Stimulated activated CD4-positive, alpha-beta T cell treated with anti-CD3 and anti-CD28 coated beads, Interleukin-12 subunit alpha, Interleukin-12 subunit beta, amount 100 ng/mL, for 48 hours (primary cell): Measurements from ENCODE around the gene TEX50.
"Not testable (repeated sequence)": the region's sequence is repeated elsewhere in the genome, so short reads cannot be mapped to it uniquely, and the experiment has no call there.

Experiments used
- DNase-seq, 3 donors: peaks; one replicate each; pipeline ENCODE4 v3.0.0-alpha.2; 2020; ENCODE audit warnings: low read depth in 2 of 3, low spot score in 1 of 3

TEX50 gene, protein sequence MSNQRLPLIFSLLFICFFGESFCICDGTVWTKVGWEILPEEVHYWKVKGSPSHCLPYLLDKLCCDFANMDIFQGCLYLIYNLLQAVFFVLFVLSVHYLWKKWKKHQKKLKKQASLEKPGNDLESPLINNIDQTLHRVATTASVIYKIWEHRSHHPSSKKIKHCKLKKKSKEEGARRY

DNA sequence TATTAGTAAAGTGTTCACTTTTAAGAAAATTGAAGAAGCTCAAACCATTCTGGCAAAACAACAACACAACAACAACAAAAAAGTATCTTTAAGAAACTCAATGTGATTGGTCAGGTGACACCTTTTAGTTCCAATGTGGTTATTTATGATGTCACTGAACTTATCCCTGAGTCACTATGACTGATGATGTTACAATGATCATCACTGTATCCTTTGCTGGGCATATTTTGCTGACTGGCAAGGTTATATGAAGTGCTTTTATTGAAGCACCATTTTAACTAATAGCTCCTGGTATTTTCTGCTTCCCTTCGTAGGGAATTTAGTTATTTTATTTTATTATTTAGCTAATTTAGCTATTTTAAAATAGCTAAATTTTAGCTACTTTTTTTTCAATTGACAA, at the start of gene TEX50:
TEX50 (plus strand) TSS at position 223 of the 400 bp plus-strand sequence. CDS start 184 bp downstream, outside the sequence.
- DNase-seq: no peak

DNA sequence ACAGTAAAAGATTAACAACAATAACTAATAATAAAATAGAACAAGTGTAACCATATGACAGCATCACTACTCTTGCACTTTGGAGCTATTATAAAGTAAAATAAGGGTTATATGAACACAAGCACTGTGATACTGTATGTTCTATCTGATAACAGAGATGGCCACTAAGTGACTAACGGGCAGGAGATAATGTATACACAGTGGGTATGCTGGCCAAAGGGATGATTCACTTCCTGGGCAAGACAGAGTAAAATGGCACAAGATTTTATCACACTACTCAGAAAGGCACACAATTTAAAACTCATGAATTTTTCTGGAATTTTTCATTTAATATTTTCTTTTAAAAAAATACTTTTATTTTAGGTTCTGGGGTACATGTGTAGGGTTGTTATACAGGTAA, 44.6 kb upstream of the TEX50 start:
- DNase-seq: no peak

DNA sequence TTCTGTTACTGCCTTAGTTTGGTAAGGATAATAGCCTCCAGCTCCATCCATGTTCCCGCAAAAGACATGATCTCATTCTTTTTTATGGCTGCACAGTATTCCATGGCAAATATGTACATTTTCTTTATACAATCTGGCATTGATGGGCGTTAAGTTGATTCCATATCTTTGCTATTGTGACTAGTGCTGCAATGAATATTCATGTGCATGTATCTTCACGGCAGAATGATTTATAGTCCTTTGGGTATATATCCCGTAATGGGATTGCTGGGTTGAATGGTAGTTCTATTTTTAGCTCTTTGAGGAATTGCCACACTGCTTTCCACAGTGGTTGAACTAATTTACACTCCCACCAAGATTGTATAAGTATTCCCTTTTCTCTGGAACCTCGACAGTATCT, 44.0 kb upstream of the TEX50 start:
- DNase-seq: not testable (repeated sequence)

DNA sequence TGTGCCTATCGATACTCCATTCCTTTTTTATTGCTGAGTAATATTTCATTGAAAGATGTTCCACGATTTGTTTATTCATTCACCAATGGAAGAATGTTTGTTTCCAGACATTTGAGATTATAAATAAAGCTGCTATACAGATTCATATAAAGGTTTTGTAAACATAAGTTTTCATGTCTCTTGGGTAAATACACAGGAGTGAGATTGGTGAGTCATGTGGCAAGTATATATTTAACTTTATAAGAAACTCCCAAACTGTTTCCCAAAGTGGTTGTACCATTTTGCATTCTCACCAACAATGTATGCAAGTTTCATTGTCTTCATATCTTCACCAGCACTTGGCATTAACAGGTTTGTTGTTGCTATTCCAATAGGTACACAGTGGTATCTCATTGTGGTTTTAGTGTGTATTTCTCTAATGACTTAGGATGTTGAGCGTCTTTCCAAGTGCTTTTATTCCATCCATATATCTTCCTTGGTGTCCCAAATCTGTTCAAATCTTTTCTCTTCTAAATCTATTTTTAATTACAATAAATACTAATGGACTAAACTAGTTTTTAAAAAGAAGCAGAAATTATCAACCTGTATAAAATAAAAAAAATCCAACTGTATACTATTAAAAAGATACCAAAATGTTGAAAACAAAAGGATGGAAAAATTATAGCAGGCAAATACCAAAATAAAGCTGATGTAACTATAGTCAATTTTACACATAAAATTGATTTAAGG, 38.9 kb upstream of the TEX50 start:
- DNase-seq: no peak

DNA sequence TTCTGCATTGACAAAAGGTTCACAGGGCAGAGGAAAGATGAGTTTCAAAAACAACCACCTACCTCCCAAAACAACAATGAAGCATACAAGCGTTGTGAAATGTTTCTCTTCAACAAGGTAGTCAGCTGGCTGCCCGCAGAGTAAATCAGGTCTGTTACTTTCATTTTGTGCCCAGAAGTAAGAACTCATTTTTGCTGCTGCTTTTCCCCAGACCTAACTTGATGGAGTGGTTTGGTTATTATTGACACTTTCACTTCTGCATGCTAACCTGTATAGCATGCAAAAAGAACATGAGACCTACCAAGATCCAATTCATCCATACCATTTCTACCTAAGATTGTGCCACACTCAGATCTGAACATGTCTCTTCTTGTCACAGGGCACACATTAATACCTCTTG, 33.5 kb upstream of the TEX50 start:
- no peak for DNase-seq

DNA sequence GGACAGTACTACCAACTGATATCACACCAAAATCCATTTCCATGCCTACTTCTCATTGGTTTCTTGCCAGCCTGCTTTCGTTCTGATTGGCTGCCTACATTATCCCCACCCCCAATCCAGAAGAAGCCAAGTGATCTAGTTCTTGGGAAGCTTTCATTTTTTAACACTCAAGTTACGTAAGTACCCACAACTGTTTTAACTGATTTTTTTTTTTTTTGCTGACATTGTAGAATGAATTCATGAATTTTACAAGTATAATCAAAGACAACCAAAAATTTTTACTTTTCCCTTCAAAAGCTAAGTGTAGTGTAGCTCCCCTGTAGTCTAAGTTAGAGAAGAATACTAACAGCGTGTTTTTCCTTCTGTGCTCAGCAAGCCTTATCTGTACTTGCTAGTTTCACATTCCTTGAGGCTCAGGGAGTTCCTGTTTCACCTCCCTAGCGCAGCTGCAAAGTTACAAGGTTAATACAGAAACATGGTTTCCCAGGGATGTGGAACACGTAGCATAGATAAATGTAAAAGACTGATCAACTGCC, 32.0 kb upstream of the TEX50 start, which contains the start of gene SLC9C2:
SLC9C2 (minus strand) TSS at position 17 of the 536 bp plus-strand sequence. CDS start 1,296 bp downstream, outside the sequence.
- DNase-seq: no peak

DNA sequence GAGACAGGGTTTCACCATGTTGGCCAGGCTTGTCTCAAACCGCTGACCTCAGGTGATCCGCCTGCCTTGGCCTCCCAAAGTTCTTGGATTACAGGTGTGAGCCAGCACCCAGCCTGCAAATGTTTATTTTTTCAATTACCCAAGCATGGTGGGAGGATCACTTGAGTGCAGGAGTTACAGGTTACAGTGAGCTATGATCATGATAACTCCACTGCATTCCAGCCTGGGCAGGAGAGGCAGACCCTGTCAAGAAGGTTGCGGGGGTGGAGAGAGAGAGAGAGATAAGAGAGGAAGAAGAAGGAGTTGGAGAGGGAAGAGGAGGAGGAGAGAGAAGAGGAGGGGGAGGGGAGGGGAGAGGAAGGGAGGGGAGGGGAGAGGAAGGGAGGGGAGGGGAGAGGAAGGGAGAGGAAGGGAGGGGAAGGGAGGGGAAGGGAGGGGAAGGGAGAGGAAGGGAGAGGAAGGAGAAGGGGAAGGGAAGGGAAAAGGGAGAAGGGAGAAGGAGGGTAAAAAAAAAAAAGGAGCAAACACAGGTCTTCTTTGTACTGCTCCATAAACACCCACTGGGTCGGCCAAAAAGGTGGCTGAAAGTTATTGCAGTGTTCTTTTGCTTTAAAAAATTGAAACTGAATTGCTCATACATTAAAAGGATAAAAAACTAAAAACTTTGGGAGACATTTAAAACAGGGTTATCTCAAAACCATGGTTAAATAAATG, 26.5 kb upstream of the TEX50 start:
- no peak for DNase-seq

DNA sequence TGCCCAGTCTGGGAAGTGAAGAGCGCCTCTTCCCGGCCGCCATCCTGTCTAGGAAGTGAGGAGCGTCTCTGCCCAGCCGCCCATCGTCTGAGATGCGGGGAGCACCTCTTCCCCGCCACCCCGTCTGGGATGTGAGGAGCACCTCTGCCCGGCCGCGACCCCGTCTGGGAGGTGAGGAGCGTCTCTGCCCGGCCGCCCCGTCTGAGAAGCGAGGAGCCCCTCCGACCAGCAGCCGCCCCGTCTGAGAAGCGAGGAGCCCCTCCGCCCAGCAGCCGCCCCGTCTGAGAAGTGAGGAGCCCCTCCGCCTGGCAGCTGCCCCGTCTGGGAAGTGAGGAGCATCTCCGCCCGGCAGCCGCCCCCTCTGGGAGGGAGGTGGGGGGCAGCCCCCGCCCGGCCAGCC, 22.1 kb upstream of the TEX50 start:
- not testable (repeated sequence) for DNase-seq

DNA sequence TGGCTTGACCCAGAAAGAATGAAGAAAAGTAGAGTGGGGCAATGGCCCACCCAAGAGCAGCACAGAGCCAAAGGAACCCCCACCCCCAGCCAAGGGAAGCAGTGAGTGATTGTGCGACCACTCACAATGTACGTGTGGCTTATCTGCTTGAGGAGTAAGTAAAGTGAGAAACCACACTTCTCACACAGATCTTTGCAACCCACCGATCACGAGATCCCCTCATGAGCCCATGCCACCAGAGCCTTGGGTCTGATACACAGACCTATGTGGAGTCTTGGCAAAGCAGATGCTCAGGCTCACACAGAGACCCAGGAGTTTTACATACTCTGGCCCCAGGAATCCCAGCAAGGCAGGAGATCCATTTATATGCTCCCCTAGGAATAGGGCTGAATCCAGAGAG, 18.3 kb upstream of the TEX50 start:
- no peak for DNase-seq

DNA sequence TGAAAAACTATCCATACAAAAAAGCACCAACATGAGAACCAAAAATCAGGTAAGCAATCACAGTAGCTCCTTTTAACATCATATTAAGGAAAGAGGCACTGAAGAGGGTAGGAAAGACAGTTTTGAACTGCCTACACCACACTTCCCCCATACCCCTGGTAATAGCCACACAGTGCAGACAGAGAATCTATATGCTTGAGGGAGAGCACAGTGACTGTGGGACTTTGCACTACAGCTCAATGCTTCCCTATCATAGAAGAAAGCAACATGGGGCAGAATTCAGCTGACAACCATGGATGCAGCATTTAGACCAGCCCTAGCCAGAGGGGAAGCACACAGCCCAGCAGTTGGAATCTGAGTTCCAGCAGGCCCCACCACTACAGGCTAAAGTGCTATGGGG, 7.9 kb upstream of the TEX50 start:
- no peak for DNase-seq

DNA sequence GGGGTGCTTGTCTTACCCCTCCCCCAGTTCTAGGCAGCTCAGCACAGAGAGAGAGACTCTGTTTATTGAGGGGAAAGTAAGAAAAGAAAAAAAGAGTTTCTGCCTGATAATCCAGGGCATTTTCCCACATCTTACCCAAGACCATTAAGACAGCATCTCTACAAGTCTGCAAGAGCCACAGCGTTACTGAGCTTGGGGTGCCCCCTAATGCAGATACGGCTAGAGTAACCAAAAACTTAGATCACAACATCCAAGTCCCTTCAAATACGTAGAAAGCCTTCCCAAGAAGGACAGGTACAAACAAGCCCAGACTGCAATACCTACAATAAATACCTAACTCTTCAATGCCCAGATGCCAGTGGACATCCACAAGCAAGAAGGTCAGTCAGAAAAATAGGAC, 6.2 kb upstream of the TEX50 start:
- DNase-seq: no peak

DNA sequence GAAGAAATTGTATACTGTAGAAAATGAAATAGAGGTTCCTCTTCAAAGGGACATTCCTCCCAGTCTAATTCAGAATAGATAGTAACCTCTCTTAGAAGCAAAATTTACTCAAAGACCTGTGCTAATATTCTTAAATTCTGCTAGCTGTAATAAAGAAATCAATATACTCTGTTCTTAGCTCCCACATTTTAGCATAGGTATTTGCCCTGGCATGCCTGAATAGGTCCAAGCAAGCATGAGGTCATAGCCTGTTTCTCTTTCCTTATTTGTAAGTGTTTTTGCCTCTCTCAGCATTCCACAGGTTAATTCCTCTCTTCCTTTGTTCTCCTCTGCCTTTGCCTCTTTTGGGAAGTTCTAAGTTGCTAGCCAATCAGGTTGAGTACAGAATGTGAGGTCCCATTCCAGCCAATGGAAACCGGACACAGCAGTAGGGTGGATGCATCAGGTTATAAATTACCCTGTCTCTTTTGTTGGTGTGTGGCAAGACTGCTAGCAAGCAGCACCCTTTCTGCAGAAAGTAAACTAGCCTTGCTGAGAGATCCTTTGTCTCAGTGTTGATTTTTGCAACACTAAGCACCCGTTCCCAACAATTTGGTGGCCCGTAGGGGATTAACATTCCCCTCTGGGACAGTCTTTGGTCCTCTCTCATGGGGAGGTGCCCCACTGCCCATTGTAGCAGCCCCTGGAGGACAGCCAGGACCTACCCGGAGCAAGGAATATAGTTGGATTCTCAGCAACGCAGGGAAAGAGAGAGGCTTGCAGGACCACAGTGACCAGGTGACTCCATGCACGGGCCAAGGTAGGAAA, 2.3 kb downstream of the TEX50 start:
- DNase-seq: not testable (repeated sequence)

DNA sequence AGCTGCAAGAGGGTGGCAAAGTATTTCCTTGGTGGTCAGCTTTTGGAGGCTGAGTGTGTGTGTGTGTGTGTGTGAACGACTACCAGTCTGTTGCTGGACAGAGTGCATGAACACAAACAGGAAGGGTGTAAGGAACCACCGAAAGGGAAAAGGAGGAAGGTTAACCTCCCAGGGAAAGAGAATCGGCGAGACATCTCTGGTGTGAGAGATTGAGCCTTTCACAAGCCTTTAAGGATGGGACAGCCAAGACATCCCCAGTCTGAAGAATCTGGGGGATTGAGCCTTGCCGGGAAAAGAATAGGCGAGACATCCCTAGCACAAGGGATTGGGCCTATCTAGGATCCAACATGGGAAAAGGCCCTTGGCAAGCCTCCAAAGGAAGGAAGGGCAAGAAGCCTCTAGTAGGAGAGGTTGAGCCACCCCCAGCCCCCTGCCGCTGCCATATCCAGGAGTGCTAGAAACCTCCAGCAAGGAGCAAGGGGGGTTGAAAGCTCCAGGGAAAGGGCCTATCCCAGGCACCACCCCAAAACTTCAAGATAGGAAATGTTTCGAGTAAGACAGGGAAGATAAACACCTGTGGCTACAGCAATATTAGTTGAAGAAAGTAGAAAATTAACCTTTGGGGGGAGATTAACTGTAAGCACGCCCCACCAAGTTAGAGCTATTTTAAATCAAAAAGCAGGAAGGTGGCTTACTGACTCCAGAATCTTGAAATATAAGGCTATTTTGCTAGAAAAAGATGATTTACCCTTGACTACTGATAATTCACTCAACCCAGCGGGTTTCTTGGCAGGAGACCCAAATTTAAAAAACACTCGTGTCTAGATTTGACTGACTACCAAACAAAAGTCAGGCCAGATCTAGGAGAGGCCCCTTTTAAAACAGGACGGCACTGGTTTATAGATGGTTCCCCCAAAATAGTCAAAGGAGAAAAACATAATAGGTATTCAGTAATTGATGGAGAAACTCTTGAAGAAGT, 3.2 kb downstream of the TEX50 start:
- DNase-seq: no peak

DNA sequence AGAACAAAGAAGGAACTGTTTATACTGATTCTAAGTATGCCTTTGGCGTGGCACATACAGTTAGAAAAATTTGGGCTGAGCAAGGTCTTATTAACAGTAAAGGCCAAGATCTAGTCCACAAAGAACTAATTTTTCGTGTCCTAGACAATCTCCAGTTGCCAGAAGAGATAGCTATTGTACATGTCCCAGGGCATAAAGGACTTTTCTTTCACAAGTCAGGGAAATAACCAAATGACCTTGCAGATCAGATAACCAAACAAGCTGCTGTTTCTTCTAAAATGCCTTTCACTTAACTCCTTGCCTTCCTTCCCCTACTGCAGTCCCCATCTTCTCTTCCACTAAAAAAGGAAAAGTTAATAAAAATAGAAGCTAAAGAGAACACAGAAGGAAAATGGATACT, 4.0 kb downstream of the TEX50 start:
- DNase-seq: no peak

DNA sequence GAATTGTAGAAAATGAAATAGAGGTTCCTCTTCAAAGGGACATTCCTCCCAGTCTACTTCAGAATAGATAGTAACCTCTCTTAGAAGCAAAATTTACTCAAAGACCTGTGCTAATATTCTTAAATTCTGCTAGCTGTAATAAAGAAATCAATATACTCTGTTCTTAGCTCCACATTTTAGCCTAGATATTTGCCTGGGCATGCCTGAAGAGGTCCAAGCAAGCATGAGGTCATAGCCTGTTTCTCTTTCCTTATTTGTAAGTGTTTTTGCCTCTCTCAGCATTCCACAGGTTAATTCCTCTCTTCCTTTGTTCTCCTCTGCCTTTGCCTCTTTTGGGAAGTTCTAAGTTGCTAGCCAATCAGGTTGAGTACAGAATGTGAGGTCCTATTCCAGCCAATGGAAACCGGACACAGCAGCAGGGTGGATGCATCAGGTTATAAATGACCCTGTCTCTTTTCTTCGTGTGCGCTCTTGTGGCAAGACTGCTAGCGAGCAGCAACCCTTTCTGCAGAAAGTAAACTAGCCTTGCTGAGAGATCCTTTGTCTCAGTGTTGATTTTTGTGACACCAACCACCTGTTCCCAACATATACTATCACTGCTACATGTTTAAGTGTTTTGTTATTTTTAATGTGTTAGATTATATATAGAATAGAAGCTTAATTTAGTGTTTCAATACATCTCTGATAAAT, 7.5 kb downstream of the TEX50 start:
- not testable (repeated sequence) for DNase-seq

DNA sequence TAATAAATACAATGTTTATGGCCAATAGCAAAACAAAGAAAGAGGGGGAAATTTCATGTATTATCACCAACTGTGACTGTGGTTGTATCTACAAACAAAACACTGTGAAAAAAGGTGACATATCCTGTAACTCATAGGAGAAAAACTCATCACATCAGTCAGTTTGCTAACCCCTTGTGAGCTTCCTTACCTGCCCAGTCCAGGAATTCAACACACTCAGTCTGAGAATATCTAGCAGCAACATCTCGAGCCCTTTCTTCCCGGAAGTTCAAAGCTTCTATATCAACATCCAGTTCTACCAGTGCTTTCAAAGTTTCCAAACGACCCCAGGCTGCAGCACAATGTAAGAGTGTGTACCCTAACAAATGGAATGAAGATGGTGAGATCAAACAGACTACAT, 11.5 kb downstream of the TEX50 start:
- DNase-seq: no peak

DNA sequence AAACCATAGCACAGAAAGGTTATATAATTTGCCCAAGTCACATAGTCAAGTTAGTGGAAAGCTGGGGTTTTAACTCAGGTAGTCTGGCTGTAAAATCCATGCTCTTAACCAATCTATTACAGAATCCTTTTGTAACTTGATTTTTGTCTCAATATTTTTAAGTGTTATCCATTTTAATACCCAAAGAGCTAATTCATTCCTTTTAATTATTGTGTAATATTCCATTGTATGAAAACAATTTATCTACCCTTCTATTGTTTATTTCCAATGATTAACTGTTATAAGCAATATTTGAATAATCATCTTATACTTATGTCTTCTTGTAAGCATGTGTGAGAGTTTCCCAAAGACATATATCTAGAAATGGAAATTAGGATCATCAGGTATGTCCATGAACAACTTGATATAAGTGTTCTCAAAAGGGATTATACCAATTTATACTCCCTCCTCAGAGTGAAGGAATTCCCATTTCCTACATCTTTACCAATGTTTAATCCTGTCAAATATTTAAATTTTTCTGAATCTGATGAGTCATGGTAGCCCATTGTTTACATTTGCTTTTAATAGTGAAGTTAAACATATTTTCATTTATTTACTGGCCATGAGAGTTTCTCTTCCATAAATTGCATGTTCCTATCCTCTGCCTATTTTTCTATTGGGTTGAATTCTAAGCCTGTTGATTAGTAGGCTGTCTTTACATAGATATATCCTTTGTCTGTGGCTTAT, 13.9 kb downstream of the TEX50 start:
- DNase-seq: no peak

DNA sequence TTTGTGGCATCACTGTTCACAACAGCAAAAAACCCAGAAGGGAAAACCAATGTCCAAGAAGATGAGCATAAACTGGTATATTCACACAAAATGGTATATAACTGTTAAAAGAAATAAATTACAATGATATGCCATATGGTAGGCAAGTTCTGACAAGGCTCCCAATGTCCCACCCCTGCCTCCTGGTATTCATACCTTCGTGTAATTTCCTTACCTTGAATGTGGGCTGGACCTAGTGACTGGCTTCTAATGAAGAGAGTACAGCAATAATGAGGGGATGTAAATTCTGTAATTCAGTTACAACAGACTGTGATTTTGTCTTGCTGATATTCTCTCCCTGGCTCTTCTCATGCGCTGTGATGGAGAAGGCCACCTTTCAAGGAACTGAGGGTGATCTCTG, 25.2 kb downstream of the TEX50 start:
- no peak for DNase-seq

DNA sequence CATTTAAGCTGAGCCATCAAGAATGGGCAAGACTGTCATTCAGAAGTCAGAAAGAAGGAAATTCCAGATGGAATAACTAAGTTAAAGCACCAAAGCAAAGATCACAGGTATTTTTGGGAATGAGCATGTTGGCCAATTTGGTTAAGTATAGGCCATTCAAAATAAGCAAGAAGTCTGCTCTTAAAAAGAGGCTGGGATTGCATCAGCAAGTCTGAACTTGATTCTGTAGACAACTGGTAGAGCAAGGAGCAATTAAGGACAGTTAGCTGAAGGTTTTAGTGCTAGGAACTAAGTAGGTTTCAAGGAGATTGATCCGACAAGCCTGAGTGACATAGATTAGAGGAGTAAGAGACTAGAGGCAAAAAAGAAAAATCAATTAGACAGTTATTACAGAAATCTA, 26.1 kb downstream of the TEX50 start:
- no peak for DNase-seq
